RWPE1 (cell line): Measurements from ENCODE around the gene LINC00632.
A peak's percentile ranks its signal among the peaks of the same experiment; 100 is the strongest.
"Not testable (repeated sequence)": the region's sequence is repeated elsewhere in the genome, so short reads cannot be mapped to it uniquely, and the experiment has no call there.

ENCODE experiments used
- CTCF ChIA-PET: fragments of 350-600 bp; sonication (Branson Sonifier 250); formaldehyde crosslinking; extraction: SDS; loops from one replicate; lab custom pipeline; 2021; lab: Yijun Ruan, JAX
- POLR2A ChIA-PET: fragments of 400-600 bp; formaldehyde crosslinking; extraction: SDS; loops from one replicate; lab custom pipeline; 2020; ENCODE audit warnings: antibody characterized with exemption; ENCODE audit not compliant: low non-redundant PET; lab: Yijun Ruan, JAX
- DNase-seq: peaks from one replicate; pipeline ENCODE4 v3.0.0; 2012; ENCODE audit warnings: low spot score
- H3K27ac ChIP-seq: fragments of 450-650 bp; 2 replicates; pipeline ENCODE4 v1.5.1; 2017
- CTCF ChIP-seq: fragments of 450-650 bp; conservative IDR thresholded peaks from 2 replicates; pipeline ENCODE4 v1.5.1; 2017; ENCODE audit warnings: low read depth, mild to moderate bottlenecking

LINC00632 gene

GRCh38 chrX:140709421-140709846 lies at the start of gene LINC00632:
Gene LINC00632 (plus strand): TSS chrX:140709759.
- H3K27ac ChIP-seq = no peak within 1 kb of the TSS
- no peak for DNase-seq
- no peak for TF ChIP-seq CTCF
- CTCF ChIA-PET = no interaction called here
- POLR2A ChIA-PET = no interaction called here

- no peak for TF ChIP-seq CTCF
- ChIA-PET CTCF (interaction anchor here (0.7 kb wide), 1 partner anchor 57 kb away, joined by 3 read pairs; no protein-coding TSS in a partner anchor), POLR2A (no interaction called here)
- H3K27ac ChIP-seq = no peak overlapping the region
- no peak for DNase-seq
These were observed 47.9 kb upstream of the LINC00632 start for GRCh38 chrX:140661643-140662042.

- DNase-seq = peak; percentile 4
- CTCF ChIA-PET = interaction anchor here (0.6 to 0.9 kb wide), 3 partner anchors 514 to 617 kb away, joined by 3 to 4 read pairs (median 3); no protein-coding TSS in a partner anchor
These were observed 44.6 kb upstream of the LINC00632 start for GRCh38 chrX:140664939-140665338.

GRCh38 chrX:140672840-140673731 lies 36.5 kb upstream of the LINC00632 start:
- POLR2A ChIA-PET = no interaction called here

More at GRCh38 chrX:140664939-140665338, 44.6 kb upstream of the LINC00632 start:
- TF ChIP-seq CTCF = no peak
- H3K27ac ChIP-seq = no peak overlapping the region
- POLR2A ChIA-PET = no interaction called here

GRCh38 chrX:140687706-140688105 lies 21.9 kb upstream of the LINC00632 start:
- no peak overlapping the region for H3K27ac ChIP-seq
- no peak for DNase-seq
- no peak for TF ChIP-seq CTCF
- CTCF ChIA-PET = no interaction called here
- POLR2A ChIA-PET = no interaction called here

More at GRCh38 chrX:140672840-140673731, 36.5 kb upstream of the LINC00632 start:
- CTCF ChIA-PET = no interaction called here
- H3K27ac ChIP-seq = no peak overlapping the region
- DNase-seq = no peak
- no peak for TF ChIP-seq CTCF

- CTCF ChIA-PET, H3K27ac ChIP-seq, POLR2A ChIA-PET, DNase-seq: not testable (repeated sequence)
These were observed 18.0 kb upstream of the LINC00632 start for GRCh38 chrX:140691596-140691995.

GRCh38 chrX:140697618-140698017 lies 11.9 kb upstream of the LINC00632 start:
- no peak overlapping the region for H3K27ac ChIP-seq
- no peak for TF ChIP-seq CTCF
- ChIA-PET POLR2A (no interaction called here), CTCF (no interaction called here)
- no peak for DNase-seq
